ENCODE measurements around the gene MSRB2. TPM values are rescaled to one million over a fixed set of nuclear protein-coding genes. Genes with fewer than 3 reads are reported as not detected.

MSRB2 gene
- polyA plus RNA-seq, 1 donor from 2014 or later, result 15.3 TPM

DNA sequence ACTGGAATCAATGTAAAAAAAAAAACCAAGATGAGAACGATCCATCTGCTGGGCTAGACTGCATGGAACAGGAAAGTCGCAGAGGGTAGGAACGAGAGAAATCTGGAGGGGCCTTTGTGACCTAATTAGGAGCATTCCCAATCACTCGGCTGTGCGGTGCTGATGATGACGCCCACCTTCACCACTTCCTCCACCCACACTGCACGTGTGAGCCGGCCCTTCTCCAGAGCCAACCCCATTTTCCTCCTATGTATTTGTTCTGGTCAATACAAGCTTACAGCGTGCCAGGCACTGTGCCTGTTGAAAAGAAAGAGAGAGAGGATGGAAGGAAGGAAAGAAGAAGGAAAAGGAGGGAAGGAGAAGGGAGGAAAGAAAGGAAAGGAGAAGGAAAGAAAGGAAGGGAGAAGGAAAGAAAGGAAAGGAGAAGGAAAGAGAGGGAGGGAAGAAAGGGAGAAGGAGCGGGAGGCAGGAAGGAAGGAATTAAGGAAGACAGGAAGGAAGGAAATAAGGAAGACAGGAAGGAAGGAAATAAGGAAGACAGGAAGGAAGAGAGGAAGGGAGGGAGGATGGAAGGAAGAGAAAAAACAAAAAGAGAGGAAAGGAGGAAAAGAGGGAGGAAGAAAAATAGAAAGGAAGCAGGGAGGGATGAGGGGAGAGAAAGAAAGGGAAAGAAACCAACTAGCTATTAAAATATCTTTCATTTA lies 61.2 kb downstream of the MSRB2 start:
- H3K9me2 ChIP-seq (ENCODE audit: insufficient read depth, low read length), result no peaks in the 10 kb centered on the region
- no peak overlapping the region for H2AFZ ChIP-seq (ENCODE audit: low read depth, low read length)
- no peak overlapping the region for H3K4me3 ChIP-seq (ENCODE audit: low read length)
- TF ChIP-seq, protein P1, sequence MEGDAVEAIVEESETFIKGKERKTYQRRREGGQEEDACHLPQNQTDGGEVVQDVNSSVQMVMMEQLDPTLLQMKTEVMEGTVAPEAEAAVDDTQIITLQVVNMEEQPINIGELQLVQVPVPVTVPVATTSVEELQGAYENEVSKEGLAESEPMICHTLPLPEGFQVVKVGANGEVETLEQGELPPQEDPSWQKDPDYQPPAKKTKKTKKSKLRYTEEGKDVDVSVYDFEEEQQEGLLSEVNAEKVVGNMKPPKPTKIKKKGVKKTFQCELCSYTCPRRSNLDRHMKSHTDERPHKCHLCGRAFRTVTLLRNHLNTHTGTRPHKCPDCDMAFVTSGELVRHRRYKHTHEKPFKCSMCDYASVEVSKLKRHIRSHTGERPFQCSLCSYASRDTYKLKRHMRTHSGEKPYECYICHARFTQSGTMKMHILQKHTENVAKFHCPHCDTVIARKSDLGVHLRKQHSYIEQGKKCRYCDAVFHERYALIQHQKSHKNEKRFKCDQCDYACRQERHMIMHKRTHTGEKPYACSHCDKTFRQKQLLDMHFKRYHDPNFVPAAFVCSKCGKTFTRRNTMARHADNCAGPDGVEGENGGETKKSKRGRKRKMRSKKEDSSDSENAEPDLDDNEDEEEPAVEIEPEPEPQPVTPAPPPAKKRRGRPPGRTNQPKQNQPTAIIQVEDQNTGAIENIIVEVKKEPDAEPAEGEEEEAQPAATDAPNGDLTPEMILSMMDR (IDR thresholded peaks at IDR 0.05; ENCODE audit: poor library complexity, severe bottlenecking), result no peak
- TF ChIP-seq SMC3 (conservative IDR thresholded peaks at IDR 0.05; ENCODE audit: poor library complexity) (no peak), MXI1 (conservative IDR thresholded peaks at IDR 0.05; ENCODE audit: poor library complexity, severe bottlenecking) (no peak), POLR2AphosphoS5 (IDR thresholded peaks at IDR 0.05) (no peak), EZH2 (IDR thresholded peaks at IDR 0.05; ENCODE audit: borderline replicate concordance, insufficient read depth, low read length, poor library complexity, severe bottlenecking) (no peak), RAD21 (conservative IDR thresholded peaks at IDR 0.05) (no peak), TAF1 (IDR thresholded peaks at IDR 0.05; ENCODE audit: low read depth) (no peak), EP300 (conservative IDR thresholded peaks at IDR 0.05; ENCODE audit: poor library complexity, severe bottlenecking) (no peak)
- no peaks in the 10 kb centered on the region for H3K9me3 ChIP-seq (ENCODE audit: low read length)
- no peak overlapping the region for H3K9ac ChIP-seq (ENCODE audit: low read length)
- no peaks in the 10 kb centered on the region for H4K20me1 ChIP-seq (ENCODE audit: insufficient read depth)
- no peaks in the 10 kb centered on the region for H3K27me3 ChIP-seq (ENCODE audit: insufficient read depth, low read depth, low read length)
- no peak overlapping the region for H3K4me2 ChIP-seq (ENCODE audit: low read length)
- no peaks in the 10 kb centered on the region for H3K36me3 ChIP-seq (ENCODE audit: insufficient read depth, low read length)
- no peaks in the 10 kb centered on the region for H3K79me2 ChIP-seq (replicated peaks; ENCODE audit: insufficient read depth, low read length)
- no peak overlapping the region for H3K27ac ChIP-seq (ENCODE audit: low read length)
- no peaks in the 10 kb centered on the region for H3F3A ChIP-seq (ENCODE audit: insufficient read depth, low read length, poor library complexity, severe bottlenecking)

DNA sequence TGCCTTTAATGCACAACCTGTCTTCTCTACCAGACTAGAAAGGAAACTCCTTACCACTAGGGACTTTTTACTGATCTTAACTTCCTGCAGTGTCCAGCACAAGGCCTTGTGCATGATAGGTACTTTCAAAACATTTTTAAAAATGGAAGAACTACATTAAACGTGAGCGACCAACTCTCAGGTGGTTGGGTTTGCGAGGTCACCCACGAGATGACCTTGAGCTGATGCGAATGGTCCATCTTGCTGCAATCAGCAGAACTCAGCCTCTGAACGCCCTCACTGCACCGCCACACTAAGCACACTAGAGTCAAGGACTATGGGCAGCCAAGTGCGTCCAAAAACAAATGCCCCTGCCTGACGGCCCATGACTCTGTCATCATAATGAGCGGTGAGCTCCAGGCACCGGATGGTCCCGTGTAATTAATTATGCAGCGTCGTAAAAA lies 61.9 kb downstream of the MSRB2 start:
- no peaks in the 10 kb centered on the region for H4K20me1 ChIP-seq (ENCODE audit: insufficient read depth)
- H3K27ac ChIP-seq (ENCODE audit: low read length), result no peak overlapping the region
- H2AFZ ChIP-seq (ENCODE audit: low read depth, low read length), result no peak overlapping the region
- no peak for TF ChIP-seq POLR2AphosphoS5 (IDR thresholded peaks at IDR 0.05)
- no peak for TF ChIP-seq RAD21 (conservative IDR thresholded peaks at IDR 0.05)
- TF ChIP-seq EZH2 (IDR thresholded peaks at IDR 0.05; ENCODE audit: borderline replicate concordance, insufficient read depth, low read length, poor library complexity, severe bottlenecking), result no peak
- no peak for TF ChIP-seq EP300 (conservative IDR thresholded peaks at IDR 0.05; ENCODE audit: poor library complexity, severe bottlenecking)
- TF ChIP-seq TAF1 (IDR thresholded peaks at IDR 0.05; ENCODE audit: low read depth), result no peak
- TF ChIP-seq, protein P2, sequence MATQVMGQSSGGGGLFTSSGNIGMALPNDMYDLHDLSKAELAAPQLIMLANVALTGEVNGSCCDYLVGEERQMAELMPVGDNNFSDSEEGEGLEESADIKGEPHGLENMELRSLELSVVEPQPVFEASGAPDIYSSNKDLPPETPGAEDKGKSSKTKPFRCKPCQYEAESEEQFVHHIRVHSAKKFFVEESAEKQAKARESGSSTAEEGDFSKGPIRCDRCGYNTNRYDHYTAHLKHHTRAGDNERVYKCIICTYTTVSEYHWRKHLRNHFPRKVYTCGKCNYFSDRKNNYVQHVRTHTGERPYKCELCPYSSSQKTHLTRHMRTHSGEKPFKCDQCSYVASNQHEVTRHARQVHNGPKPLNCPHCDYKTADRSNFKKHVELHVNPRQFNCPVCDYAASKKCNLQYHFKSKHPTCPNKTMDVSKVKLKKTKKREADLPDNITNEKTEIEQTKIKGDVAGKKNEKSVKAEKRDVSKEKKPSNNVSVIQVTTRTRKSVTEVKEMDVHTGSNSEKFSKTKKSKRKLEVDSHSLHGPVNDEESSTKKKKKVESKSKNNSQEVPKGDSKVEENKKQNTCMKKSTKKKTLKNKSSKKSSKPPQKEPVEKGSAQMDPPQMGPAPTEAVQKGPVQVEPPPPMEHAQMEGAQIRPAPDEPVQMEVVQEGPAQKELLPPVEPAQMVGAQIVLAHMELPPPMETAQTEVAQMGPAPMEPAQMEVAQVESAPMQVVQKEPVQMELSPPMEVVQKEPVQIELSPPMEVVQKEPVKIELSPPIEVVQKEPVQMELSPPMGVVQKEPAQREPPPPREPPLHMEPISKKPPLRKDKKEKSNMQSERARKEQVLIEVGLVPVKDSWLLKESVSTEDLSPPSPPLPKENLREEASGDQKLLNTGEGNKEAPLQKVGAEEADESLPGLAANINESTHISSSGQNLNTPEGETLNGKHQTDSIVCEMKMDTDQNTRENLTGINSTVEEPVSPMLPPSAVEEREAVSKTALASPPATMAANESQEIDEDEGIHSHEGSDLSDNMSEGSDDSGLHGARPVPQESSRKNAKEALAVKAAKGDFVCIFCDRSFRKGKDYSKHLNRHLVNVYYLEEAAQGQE (IDR thresholded peaks at IDR 0.05; ENCODE audit: borderline replicate concordance), result no peak
- TF ChIP-seq SMC3 (conservative IDR thresholded peaks at IDR 0.05; ENCODE audit: poor library complexity), result no peak
- TF ChIP-seq, protein P1 (IDR thresholded peaks at IDR 0.05; ENCODE audit: poor library complexity, severe bottlenecking), result no peak
- TF ChIP-seq MXI1 (conservative IDR thresholded peaks at IDR 0.05; ENCODE audit: poor library complexity, severe bottlenecking), result no peak
- H3K4me3 ChIP-seq (ENCODE audit: low read length), result no peak overlapping the region
- H3K9ac ChIP-seq (ENCODE audit: low read length), result no peak overlapping the region
- H3K36me3 ChIP-seq (ENCODE audit: insufficient read depth, low read length), result no peaks in the 10 kb centered on the region
- H3K9me2 ChIP-seq (ENCODE audit: insufficient read depth, low read length), result no peaks in the 10 kb centered on the region
- no peaks in the 10 kb centered on the region for H3K27me3 ChIP-seq (ENCODE audit: insufficient read depth, low read depth, low read length)
- H3F3A ChIP-seq (ENCODE audit: insufficient read depth, low read length, poor library complexity, severe bottlenecking), result no peaks in the 10 kb centered on the region
- no peak overlapping the region for H3K4me2 ChIP-seq (ENCODE audit: low read length)
- no peaks in the 10 kb centered on the region for H3K79me2 ChIP-seq (replicated peaks; ENCODE audit: insufficient read depth, low read length)
- H3K9me3 ChIP-seq (ENCODE audit: low read length), result no peaks in the 10 kb centered on the region

Measured in neural cell (in vitro differentiated cells).